Middle frontal gyrus (tissue), 1 donor: ENCODE measurements around the gene KLHL29.

ENCODE experiments used
- DNase-seq: peaks from one replicate; pipeline ENCODE4 v3.0.0-alpha.2; 2015; ENCODE audit warnings: low spot score; ENCODE audit errors: extremely low spot score

The KLHL29 gene

GRCh38 chr2:23651187-23652080 is 266.5 kb downstream of the KLHL29 start:
- no peak for DNase-seq

- no peak for DNase-seq
These were observed 268.3 kb downstream of the KLHL29 start for GRCh38 chr2:23653326-23653725.

GRCh38 chr2:23654756-23655155 is 269.8 kb downstream of the KLHL29 start:
- no peak for DNase-seq

GRCh38 chr2:23655934-23656596 is 271.1 kb downstream of the KLHL29 start:
- peak; percentile 72 for DNase-seq

GRCh38 chr2:23656597-23656973 is 271.6 kb downstream of the KLHL29 start:
- DNase-seq = no peak

- no peak for DNase-seq
These were observed 272.4 kb downstream of the KLHL29 start for GRCh38 chr2:23657371-23657770.

GRCh38 chr2:23657934-23658333 is 273.0 kb downstream of the KLHL29 start:
- no peak for DNase-seq

- DNase-seq = no peak
These were observed 273.5 kb downstream of the KLHL29 start for GRCh38 chr2:23658466-23658942.

- DNase-seq = no peak
These were observed 274.3 kb downstream of the KLHL29 start for GRCh38 chr2:23659328-23659727.

GRCh38 chr2:23659773-23660172 is 274.8 kb downstream of the KLHL29 start:
- DNase-seq = no peak

GRCh38 chr2:23660237-23660636 is 275.3 kb downstream of the KLHL29 start:
- DNase-seq = no peak

- DNase-seq = no peak
These were observed 276.5 kb downstream of the KLHL29 start for GRCh38 chr2:23661276-23662050.

- DNase-seq = no peak
These were observed 277.5 kb downstream of the KLHL29 start for GRCh38 chr2:23662466-23662865.

- DNase-seq = no peak
These were observed 278.3 kb downstream of the KLHL29 start for GRCh38 chr2:23662941-23663920.

- no peak for DNase-seq
These were observed 279.2 kb downstream of the KLHL29 start for GRCh38 chr2:23664066-23664788.

GRCh38 chr2:23666241-23666979 is 281.4 kb downstream of the KLHL29 start:
- no peak for DNase-seq

- no peak for DNase-seq
These were observed 282.0 kb downstream of the KLHL29 start for GRCh38 chr2:23666980-23667357.

- DNase-seq = no peak
These were observed 283.9 kb downstream of the KLHL29 start for GRCh38 chr2:23668756-23669304.
